SH-SY5Y (cell line): ENCODE data around the gene B3GNT4.

Source experiments
- GATA2 ChIP-seq: IDR thresholded peaks from 2 replicates; pipeline ENCODE4 v1.6.1; 2011; ENCODE audit warnings: mild to moderate bottlenecking, low read depth, low read length
- GATA3 ChIP-seq: IDR thresholded peaks from 2 replicates; pipeline ENCODE4 v1.6.1; 2011; ENCODE audit warnings: low read depth, mild to moderate bottlenecking, low read length, moderate library complexity

The B3GNT4 gene

GRCh38 chr12:122203301-122204166 is at the start of gene B3GNT4:
B3GNT4 (plus strand) TSS chr12:122203709; CDS start chr12:122204619, 910 bp downstream.
- TF ChIP-seq GATA2 (no peak; the same call in 1 of the 2 replicates), GATA3 (no peak)

- peak; percentile 98 for TF ChIP-seq GATA2
- TF ChIP-seq GATA3: peak; percentile 96
These were observed 47.8 kb upstream of the B3GNT4 start for GRCh38 chr12:122155705-122156104.

GRCh38 chr12:122158700-122159285 is 44.7 kb upstream of the B3GNT4 start:
- TF ChIP-seq GATA3: no peak
- no peak for TF ChIP-seq GATA2

DNA sequence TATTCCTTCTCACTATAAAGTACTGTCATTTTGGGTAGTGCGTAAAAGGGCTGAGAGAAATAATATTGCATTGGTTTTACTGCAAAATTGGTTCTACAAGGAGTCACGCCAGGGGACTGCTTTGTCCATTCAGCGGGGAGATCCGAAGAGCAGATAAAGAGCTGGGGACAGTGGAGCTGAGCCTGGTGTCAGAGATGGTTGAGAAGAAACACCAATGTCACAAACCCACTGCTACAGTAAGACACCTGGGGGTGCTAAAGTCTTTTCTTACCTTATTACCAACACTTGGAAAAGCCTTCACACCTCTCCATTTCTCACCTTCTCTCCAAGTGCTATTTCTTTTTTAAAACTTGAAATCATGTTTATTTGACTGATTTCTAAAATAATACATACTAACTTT is 43.6 kb upstream of the B3GNT4 start:
- TF ChIP-seq GATA3 (peak; percentile 58), GATA2 (peak; percentile 84)

DNA sequence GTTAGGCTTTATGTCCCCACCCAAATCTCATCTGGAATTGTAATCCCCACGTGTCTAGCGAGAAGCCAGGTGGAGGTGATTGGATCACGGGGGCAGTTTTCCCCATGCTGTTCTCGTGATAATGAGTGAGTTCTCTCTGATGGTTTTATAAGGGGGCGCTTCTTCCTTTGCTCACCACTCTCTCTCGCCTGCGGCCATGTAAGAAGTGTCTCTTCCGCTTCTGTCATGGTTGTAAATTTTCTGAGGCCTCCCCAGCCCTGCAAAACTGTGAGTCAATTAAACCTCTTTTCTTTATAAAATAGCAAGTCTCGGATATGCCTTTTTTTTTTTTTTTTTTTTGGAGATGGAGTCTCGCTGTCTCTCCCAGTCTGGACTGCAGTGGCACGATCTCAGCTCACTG is 42.7 kb upstream of the B3GNT4 start:
- no peak for TF ChIP-seq GATA3
- TF ChIP-seq GATA2: no peak

DNA sequence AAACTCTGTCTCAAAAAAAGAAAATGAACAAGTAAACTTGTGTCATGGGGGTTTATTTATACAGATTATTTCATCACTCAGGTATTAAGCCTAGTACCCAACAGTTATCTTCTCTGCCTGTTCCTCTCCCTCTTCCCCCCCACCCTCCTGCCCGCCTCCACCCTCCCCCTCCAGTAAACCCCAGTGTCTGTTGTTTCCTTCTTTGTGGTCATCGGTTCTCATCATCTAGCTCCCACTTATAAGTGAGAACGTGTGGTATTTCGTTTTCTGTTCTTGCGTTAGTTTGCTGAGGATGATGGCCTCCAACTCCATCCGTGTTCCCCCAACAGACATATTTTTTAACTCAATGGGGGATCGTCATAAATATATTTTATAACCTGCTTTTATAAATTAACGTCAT is 41.8 kb upstream of the B3GNT4 start:
- no peak for TF ChIP-seq GATA3
- no peak for TF ChIP-seq GATA2

- no peak for TF ChIP-seq GATA2
- TF ChIP-seq GATA3: no peak
These were observed 40.5 kb upstream of the B3GNT4 start for GRCh38 chr12:122162976-122163375.

DNA sequence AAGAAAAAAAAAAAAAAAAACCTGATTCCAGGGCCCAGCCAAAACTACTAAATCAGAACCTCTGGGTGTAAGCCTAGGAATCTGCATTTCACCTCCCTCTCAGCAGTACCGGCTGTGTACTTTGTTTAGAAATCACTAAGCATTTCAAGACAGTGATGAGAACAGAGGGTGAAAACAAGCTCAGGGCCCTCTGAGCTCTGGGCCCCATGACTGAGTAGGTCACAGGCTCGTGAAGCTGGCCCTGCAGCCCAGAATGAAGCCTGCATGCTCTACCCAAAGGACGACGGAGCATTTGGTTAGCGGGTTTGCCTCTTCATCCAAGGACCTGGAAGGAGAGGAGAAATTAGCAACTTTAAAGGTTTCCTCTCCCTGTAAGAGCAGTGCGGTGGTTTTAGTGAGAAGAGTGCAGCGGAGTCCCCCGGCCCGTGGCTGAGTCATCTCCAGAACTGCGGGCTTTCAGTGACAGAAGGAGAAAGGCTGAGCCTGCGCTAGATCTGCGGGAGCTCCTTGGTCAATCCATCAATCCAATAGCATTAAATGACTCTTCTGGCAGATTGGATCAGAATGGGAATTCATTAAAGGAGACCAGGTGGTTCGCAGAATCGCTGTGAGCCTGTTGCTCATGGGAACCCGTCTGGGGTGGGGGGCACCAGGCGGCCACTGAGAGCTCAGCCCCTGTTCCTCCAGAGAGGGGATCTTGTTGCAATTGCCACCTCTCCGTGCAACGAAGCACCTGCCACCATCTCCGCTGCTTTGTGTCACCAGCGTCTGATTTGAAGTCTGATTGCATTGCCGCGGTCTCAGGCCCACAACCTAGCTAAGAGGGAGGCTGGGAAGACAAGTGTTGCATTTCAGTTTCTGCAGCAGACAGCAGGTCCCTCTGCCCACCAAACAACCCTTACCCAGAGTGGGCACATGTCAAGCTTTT is 36.8 kb upstream of the B3GNT4 start:
- TF ChIP-seq GATA2 (no peak), GATA3 (no peak)

DNA sequence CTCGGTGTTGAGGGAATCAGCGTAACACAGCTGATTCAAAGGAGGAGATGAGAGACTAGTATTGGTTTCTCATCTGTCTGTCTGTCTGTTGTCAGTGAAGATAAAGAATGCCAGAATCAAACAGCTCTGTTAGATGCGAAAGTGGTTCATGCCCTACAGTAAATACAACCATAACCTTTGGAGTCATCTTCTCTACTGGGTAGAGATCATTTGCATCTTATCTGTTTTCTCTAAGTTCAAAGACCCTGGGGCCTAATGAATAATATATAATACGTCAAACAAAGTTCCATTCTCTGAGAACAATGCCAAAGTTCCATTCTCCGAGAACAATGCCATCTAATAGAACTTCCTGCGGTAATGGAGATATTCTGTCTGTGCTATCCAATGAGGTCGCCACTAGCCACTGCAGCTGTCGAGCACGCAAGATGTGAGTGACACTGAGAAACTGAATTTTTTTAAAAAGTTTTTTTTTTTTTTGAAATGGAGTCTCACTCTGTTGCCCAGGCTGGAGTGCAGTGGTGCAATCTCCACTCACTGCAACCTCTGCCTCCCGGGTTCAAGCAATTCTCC is 36.1 kb upstream of the B3GNT4 start:
- TF ChIP-seq GATA2: no peak
- no peak for TF ChIP-seq GATA3

DNA sequence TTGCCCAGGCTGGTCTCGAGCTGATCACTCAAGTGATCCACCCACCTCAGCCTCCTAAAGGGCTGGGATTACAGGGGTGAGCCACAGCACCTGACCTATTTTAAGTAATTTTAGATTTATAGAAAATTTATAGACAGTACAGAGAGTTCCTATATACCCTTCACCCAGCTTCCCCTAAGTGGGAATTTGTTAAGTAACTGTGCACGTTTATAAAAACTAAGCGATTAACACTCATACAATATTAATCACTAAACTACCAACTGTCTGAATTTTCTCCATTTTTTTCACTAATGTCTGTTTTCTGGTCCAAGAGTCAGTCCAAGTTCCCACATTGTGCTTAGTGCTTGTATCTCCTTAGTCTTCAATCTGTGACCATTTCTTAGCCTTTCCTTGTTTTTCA is 35.0 kb upstream of the B3GNT4 start:
- TF ChIP-seq GATA2 (no peak), GATA3 (no peak)

- TF ChIP-seq GATA2 (no peak), GATA3 (no peak)
These were observed 32.1 kb upstream of the B3GNT4 start for GRCh38 chr12:122171399-122171798.

GRCh38 chr12:122172262-122172939 is 31.1 kb upstream of the B3GNT4 start:
- TF ChIP-seq GATA2: no peak
- no peak for TF ChIP-seq GATA3

GRCh38 chr12:122174155-122174845 is 29.2 kb upstream of the B3GNT4 start, which contains the start of gene IL31:
IL31 (minus strand) TSS chr12:122174221; CDS start chr12:122174172, 49 bp downstream.
- no peak for TF ChIP-seq GATA2
- TF ChIP-seq GATA3: no peak
